ENCODE measurements around the gene ZNFX1.
"Not testable (repeated sequence)": the region's sequence is repeated elsewhere in the genome, so short reads cannot be mapped to it uniquely, and the experiment has no call there.

Gene ZNFX1

GRCh38 chr20:49216991-49217578, 60.8 kb downstream of the ZNFX1 start:
- DNase-seq (ENCODE audit: extremely low read depth in 1 of 2, low read depth in 1 of 2), result peak; percentile 68 to 91

GRCh38 chr20:49215232-49215631, 62.6 kb downstream of the ZNFX1 start:
- no peak for DNase-seq (ENCODE audit: extremely low read depth in 1 of 2, low read depth in 1 of 2)

- no peak for DNase-seq (ENCODE audit: extremely low read depth in 1 of 2, low read depth in 1 of 2)
These were observed 63.3 kb downstream of the ZNFX1 start for GRCh38 chr20:49214571-49214970.

- DNase-seq (ENCODE audit: extremely low read depth in 1 of 2, low read depth in 1 of 2), result no peak
These were observed 67.1 kb downstream of the ZNFX1 start for GRCh38 chr20:49210757-49211110.

- DNase-seq (ENCODE audit: extremely low read depth in 1 of 2, low read depth in 1 of 2), result no peak
These were observed 67.6 kb downstream of the ZNFX1 start for GRCh38 chr20:49210101-49210756.

GRCh38 chr20:49207076-49207475, 70.8 kb downstream of the ZNFX1 start:
- no peak for DNase-seq (ENCODE audit: extremely low read depth in 1 of 2, low read depth in 1 of 2)

- no peak for DNase-seq (ENCODE audit: extremely low read depth in 1 of 2, low read depth in 1 of 2)
These were observed 74.1 kb downstream of the ZNFX1 start for GRCh38 chr20:49203746-49204145.

GRCh38 chr20:49203011-49203410, 74.8 kb downstream of the ZNFX1 start:
- no peak for DNase-seq (ENCODE audit: extremely low read depth in 1 of 2, low read depth in 1 of 2)

- no peak for DNase-seq (ENCODE audit: extremely low read depth in 1 of 2, low read depth in 1 of 2)
These were observed 78.0 kb downstream of the ZNFX1 start for GRCh38 chr20:49199729-49200293.

- not testable (repeated sequence) for DNase-seq (ENCODE audit: extremely low read depth in 1 of 2, low read depth in 1 of 2)
These were observed 84.8 kb downstream of the ZNFX1 start for GRCh38 chr20:49192944-49193518.

Measured in stimulated activated CD8-positive, alpha-beta memory T cell treated with anti-CD3 and anti-CD28 coated beads, Interleukin-7, amount 100 ng/mL, for 48 hours (primary cell).